COLO668 (cell line): Measurements from ENCODE around the gene POLR3GL.
A peak's percentile ranks its signal among the peaks of the same experiment; 100 is the strongest.

Experiments
- DNase-seq: peaks from one replicate; lab custom pipeline; 2025; ENCODE audit not compliant: unreplicated experiment; lab: John Stamatoyannopoulos, UW

POLR3GL gene

GRCh38 chr1:145991735-145992412, 27.4 kb downstream of the POLR3GL start:
- DNase-seq = no peak

DNA sequence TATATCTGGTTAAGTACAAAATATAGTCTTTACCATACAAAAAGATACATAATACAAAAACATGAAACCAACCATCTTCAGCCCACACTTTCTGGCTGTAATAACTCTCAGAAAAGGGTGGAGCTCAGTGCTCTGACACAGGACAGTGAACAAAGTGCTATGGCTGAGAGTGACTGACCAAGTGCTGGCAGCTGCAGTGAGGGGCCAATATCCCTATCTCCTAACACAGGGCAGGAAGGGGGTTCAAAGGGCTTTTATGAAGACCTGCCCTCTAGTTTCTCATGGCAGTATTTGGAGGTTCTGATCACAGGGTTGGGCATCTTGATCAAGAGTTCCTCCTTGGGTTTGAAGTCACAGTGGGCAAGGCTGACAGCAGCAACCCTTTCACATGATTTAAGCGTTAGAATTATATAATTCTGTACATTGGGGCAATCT, 28.0 kb downstream of the POLR3GL start:
- DNase-seq = no peak

DNA sequence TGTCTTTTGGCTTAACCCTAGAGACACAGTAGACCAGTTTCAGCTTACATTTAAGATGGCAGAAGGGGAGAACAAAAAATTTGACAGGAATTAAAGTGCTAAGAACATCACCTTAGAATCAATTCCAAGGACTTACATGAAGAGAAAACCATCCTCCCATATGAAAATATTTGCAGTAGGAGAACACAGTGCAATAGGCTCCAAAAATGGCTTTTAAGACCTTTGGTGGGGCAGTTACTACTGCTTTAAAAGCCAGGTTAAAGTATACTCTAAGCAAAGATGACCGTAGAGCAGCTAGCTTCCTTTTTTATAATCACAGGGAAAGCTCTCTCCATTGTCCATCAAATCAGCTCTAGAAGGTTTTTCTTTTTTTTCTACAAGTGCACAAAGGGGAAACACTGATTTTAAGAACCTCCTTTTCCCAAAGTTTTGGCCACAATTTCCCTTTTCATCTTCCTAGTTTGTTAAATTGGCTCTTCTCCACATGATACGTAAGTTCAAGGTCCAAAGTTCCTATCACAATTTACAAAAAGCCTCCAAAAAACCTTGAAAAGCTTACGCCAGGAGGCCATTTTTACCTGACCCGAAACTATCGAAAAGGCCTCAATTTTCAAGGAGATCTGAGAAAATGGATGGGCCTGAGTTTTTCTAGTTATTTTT, 28.6 kb downstream of the POLR3GL start:
- no peak for DNase-seq

- no peak for DNase-seq
Observed at GRCh38 chr1:145993618-145994390, 29.3 kb downstream of the POLR3GL start.

GRCh38 chr1:145994391-145995120, 30.1 kb downstream of the POLR3GL start:
- DNase-seq = no peak

GRCh38 chr1:145995148-145995881, 30.8 kb downstream of the POLR3GL start:
- no peak for DNase-seq

- peak; percentile 30 for DNase-seq
Observed at GRCh38 chr1:145995964-145996432, 31.5 kb downstream of the POLR3GL start.

DNA sequence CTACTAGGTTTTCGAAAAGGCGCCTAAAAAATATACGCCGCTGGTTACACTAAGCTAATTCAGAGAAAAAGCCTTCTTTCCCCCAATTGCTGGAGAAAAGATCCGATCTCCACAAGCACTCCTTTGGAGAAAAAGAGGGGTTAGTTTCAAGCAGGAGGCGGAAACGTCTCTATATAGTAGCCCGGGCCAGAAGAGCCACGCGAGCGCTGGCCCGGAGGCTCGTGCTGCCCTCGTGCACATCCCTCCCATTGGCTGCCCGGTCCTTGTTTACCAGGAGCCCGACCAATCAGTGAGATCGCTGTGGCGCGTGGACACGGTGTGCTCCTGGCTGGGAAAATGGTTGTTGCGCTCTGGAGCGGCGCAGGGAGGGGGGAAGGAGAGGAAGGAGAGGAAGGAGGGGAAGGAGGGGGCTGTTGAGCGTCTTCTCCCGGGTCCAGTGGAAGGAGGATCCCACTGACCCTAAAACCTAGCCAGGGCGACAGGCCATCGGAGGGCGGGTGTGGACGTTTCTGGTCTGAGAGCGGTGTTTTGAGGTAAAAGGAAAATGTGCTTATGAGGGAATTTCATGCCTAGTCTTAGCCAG, 32.0 kb downstream of the POLR3GL start, which contains the start of gene TXNIP:
Gene TXNIP (minus strand): TSS at position 147 of the 583 bp plus-strand sequence. CDS start 313 bp downstream, outside the sequence.
- DNase-seq = peak; percentile 99

DNA sequence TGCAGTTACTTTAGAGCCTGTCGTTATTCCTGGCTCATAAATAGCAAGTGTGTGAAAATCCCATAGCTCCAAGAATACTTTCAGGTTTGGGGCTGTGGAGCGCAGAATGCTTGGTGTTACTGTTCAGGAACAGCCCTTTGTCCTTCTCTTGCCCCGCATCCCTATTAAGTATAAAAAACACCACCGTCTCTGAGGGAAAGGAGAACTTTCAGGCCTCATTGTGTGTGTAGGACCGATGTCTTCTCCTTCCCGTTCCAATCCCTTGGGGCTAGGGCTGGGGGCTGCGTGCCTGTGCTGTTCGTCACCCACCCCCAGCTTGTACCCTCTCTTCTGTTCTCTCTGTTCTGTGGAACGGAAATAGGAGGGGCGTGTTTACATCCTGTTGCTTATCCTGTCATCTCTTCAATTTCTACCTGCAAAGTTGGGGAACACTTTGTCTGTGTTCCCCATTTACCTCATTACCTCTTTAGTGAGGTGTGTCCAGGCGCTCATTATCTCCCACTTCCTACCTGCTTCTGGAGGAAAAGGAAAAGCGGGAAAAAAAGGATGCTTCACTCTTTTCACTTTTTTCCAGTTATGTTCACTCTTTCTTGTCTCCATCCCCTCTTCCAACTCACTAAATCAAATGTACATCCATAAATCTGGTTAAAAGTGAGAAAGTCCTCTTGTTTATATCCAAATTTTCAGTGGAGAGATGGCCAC, 32.7 kb downstream of the POLR3GL start:
- DNase-seq = peak; percentile 32

DNA sequence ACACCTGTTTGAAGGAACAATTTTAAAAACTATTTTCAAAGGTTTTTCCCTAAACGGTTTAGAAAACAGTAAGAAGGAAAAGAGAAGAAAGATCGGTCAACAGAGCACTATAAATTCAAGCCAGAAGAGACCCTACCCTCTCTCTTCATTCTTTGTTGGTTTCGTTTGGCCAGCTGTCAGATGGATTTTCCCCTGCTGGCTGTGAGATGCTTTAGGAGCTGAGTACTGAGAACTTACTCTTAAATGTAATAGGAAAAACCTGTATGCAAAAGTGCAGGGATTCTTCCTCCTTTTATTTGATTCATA, 33.2 kb downstream of the POLR3GL start:
- DNase-seq = peak; percentile 24

DNA sequence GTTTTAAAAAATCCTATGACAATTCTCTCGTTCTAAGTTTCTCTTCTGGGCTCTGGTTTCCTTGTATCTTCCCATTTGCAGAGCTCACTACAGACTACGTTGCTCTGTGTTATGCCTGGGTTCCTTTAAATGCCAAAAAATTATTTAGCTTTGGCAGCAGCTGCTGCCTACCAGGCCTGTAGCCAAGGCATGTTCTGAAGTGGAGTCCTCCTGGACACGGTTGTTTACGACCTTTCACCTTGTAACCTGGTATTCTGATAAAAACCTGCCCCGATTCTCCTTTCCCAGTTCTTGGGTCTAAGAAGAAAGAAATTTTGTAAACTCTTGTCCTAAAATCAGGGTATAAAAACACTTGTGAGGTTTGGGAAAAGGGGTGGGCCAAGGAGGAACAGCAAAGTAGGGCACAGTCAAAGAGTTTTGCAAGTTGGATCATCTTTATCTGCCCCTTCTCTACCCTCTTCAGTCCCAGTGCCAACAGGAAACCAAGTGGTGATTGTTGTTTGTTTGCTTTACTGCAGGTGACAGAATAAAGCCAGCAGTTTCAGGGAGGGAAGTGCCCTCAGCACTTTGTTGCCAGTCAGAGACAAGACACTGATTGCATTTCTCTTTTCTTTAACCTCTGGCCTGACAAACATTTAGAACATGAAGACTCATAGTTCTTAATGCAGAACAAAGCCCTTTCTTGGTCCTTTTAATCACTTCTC, 35.0 kb downstream of the POLR3GL start:
- peak; percentile 47 for DNase-seq

- no peak for DNase-seq
Observed at GRCh38 chr1:146001709-146002108, 37.2 kb downstream of the POLR3GL start.

DNA sequence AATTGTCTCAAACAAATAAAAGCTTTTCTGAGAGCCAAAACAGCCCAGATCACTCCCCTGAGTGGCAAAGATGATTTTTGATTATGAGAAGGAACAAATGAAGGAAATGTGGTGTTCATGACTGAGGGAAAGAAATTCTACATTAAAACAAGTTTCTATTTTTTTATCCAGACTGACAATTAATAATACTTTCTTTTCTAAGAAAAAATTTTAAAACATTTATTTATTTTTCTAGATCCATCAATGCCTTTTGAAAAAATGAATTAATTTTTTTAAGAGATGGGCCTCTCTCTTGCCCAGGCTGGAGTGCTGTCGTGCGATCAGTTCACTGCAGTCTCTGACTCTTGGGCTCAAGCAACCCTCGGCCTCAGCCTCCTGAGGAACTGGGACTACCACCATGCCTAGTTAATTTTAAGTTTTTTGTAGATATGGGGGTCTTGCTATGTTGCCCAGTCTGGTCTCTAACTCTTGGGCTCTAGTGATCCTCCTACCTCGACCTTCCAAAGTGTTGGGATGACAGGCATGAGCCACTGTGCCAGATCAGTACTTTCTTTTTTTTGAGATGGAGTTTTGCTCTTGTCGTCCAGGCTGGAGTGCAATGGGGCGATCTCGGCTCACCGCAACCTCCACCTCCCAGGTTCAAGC, 43.1 kb downstream of the POLR3GL start:
- DNase-seq = no peak

- DNase-seq = no peak
Observed at GRCh38 chr1:146010126-146010738, 45.7 kb downstream of the POLR3GL start.

DNA sequence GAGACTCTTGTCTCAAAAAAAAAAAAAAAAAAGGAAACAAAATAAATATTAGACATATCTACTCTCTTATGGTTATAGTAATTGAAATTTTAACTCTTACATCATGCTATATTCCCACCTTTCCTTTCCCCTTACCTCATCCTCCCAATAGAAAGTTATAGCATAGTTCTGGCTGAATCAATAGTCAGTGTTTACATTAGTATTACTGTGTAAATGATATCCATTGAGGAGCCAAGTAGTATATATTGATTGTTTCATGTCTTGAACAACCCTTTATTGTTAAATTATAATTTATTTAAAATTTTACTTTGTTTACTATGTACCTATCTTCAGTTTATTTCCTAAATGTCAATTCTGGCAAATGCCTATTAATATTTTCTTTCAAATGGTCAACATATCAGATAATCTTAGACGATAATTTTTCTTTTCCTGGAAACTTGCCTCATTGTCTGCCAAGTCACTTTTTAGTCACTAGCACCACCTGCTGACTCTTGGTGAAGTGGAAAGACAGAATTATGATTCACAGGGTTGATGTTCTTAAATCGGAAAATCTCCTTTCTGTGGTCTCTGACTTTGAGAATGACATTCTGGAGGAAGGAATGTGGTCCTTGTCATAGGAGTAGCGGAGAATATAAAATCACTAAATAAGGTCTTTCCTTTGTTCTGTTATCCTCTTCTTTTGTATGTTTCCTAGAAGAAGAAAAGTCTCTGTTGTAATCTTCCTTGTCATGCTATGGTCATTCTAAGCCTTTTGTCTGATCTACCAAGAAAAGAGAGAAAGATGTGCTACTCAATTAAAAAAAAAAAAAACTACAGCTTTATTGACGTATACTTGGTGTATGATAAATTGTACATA, 48.4 kb downstream of the POLR3GL start:
- DNase-seq = peak; percentile 47

DNA sequence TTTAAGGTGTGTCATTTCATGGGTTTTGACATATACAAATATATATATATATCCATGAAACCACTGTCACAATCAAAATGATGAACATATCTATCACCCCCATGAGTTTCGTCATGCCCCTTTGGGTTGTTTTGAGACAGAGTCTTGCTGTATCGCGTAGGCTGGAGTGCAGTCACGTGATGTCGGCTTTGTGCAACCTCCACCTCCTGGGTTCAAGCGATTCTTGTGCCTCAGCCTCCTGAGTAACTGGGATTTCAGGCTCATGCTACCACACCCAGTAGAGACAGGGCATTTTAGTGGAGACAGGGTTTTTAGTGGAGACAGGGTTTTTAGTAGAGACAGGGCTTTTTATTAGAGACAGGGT, 49.1 kb downstream of the POLR3GL start:
- DNase-seq = no peak

- DNase-seq = no peak
Observed at GRCh38 chr1:146016891-146017290, 52.4 kb downstream of the POLR3GL start.
